Bronchial epithelial cell (primary cell): ENCODE measurements around the gene SEPTIN3. TPM values are rescaled to one million over a fixed set of nuclear protein-coding genes. Genes with fewer than 3 reads are reported as not detected.
"Not testable (repeated sequence)": the region's sequence is repeated elsewhere in the genome, so short reads cannot be mapped to it uniquely, and the experiment has no call there.

ENCODE experiments used
- DNase-seq: peaks from one replicate; pipeline ENCODE4 v3.0.0-alpha.2; 2010; ENCODE audit warnings: low read depth
- FAIRE-seq: peaks from 2 replicates; lab custom pipeline; 2011; peaks lifted over from hg19 to GRCh38; lab: Jason Lieb, UNC
- H3K27me3 ChIP-seq: 2 replicates; pipeline ENCODE4 v1.5.1; 2011; ENCODE audit warnings: low read length; ENCODE audit not compliant: control insufficient read depth, insufficient read depth
- H3K36me3 ChIP-seq: 2 replicates; pipeline ENCODE4 v1.5.1; 2011; ENCODE audit warnings: low read length; ENCODE audit not compliant: control insufficient read depth, insufficient read depth
- H3K4me3 ChIP-seq: 2 replicates; pipeline ENCODE4 v1.5.1; 2011; ENCODE audit warnings: mild to moderate bottlenecking, low read depth, low read length, control low read depth
- total RNA-seq: library from RNA; depleted of rRNA; stranded (reverse); fragments of >200 nt; gene quantifications from 2 replicates; pipeline ENCODE4 v1.2.1, GENCODE V29; 2014
- TF ChIP-seq, protein P1 (sequence below): IDR thresholded peaks from 2 replicates; pipeline ENCODE4 v1.5.1; 2011; ENCODE audit warnings: mild to moderate bottlenecking, moderate library complexity, low read length, control low read depth, inconsistent platforms; ENCODE audit not compliant: insufficient read depth, severe bottlenecking

Gene SEPTIN3
- total RNA-seq, 1 donor from 2014 or later = under 0.01 TPM

DNA sequence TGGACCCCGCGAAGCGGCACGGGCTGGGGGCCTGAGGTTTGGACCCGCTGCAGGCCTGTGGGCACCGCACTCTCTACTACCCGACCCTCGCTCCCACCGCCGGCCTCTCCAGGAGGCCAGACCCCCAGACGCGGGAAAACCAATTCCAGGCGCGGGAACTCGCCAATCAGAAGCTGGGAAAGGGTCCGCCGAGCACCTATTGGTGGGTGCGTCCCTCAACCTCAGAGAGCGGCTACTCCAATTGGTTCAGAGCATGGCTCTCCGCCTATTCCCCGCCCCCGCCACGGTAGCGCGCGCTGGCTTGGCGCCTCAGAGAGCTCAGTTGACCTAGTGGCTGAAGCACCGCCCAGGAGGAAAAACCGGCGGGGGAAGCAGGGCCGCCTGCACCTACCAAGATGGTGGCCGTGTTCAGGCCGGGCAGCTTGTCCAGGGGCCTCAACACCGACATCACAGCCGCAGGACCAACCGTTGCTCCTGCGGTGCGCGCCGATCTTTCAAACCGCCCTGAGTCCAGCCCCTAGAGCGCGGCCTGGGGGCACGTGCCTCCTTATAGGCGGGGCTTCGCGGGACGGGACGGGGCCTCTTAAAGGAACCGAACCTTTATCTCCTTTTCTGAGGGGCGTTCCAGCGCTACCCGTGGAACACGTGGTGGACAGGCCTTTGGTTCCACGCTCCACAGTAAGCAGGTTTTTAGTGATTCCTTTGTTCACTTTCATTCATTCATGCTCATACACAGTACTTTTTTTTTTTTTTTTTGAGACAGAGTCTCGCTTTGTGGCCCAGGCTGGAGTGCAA, 22.4 kb upstream of the SEPTIN3 start, which contains the start of gene CENPM:
Gene CENPM, minus strand, starts transcription at position 524 of the 795 bp plus-strand sequence. Its CDS starts 76 bp downstream, at position 448.
- TF ChIP-seq, protein P1, sequence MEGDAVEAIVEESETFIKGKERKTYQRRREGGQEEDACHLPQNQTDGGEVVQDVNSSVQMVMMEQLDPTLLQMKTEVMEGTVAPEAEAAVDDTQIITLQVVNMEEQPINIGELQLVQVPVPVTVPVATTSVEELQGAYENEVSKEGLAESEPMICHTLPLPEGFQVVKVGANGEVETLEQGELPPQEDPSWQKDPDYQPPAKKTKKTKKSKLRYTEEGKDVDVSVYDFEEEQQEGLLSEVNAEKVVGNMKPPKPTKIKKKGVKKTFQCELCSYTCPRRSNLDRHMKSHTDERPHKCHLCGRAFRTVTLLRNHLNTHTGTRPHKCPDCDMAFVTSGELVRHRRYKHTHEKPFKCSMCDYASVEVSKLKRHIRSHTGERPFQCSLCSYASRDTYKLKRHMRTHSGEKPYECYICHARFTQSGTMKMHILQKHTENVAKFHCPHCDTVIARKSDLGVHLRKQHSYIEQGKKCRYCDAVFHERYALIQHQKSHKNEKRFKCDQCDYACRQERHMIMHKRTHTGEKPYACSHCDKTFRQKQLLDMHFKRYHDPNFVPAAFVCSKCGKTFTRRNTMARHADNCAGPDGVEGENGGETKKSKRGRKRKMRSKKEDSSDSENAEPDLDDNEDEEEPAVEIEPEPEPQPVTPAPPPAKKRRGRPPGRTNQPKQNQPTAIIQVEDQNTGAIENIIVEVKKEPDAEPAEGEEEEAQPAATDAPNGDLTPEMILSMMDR = no peak
- Histone ChIP-seq H3K27me3 (no peaks in the 10 kb centered on the region), H3K36me3 (no peaks in the 10 kb centered on the region), H3K4me3 (peak within 1 kb of the TSS; percentile 74)
- DNase-seq (peak; percentile 86), FAIRE-seq (no peak)

- Histone ChIP-seq H3K4me3 (no peak overlapping the region), H3K27me3 (no peaks in the 10 kb centered on the region), H3K36me3 (no peaks in the 10 kb centered on the region)
- FAIRE-seq = no peak
- no peak for DNase-seq
- TF ChIP-seq, protein P1 = no peak
These were observed 21.7 kb upstream of the SEPTIN3 start for GRCh38 chr22:41947424-41948080.

DNA sequence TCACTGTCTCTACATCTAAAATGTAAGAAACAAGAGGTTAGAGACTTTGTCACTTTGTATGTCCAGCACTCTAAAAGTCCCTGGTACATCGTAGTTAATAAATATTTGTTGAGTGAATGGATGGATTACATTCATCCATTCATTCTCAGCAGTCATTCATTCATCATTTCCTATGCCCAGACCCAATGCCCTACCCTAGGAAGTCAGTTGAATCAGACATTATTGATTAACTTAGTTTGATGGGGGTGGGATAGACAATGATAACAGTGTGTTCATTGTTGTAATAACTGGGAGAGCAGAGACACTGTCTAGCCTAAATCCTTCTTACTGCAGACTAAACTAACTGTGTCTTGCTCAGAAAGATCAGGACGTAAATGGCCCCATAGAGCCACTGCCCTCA, 21.1 kb upstream of the SEPTIN3 start:
- Histone ChIP-seq H3K27me3 (no peaks in the 10 kb centered on the region), H3K4me3 (no peak overlapping the region), H3K36me3 (no peaks in the 10 kb centered on the region)
- TF ChIP-seq, protein P1 = no peak
- FAIRE-seq (no peak), DNase-seq (no peak)

DNA sequence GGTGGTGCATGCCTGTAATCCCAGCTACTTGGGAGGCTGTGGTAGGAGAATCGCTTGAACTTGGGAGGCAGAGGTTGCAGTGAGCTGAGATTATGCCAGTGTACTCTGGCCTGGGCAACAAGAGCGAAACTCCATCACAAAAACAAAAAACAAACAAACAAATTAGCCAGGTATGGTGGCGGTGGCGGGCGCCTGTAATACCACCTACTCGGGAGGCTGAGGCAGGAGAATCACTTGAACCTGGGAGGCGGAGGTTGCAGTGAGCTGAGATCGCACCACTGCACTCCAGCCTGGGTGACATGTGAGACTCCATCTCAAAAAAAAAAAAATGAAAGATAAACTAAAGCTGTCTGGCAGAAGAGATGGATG, 20.3 kb upstream of the SEPTIN3 start:
- not testable (repeated sequence) for FAIRE-seq, H3K4me3 ChIP-seq, DNase-seq, H3K36me3 ChIP-seq, H3K27me3 ChIP-seq

DNA sequence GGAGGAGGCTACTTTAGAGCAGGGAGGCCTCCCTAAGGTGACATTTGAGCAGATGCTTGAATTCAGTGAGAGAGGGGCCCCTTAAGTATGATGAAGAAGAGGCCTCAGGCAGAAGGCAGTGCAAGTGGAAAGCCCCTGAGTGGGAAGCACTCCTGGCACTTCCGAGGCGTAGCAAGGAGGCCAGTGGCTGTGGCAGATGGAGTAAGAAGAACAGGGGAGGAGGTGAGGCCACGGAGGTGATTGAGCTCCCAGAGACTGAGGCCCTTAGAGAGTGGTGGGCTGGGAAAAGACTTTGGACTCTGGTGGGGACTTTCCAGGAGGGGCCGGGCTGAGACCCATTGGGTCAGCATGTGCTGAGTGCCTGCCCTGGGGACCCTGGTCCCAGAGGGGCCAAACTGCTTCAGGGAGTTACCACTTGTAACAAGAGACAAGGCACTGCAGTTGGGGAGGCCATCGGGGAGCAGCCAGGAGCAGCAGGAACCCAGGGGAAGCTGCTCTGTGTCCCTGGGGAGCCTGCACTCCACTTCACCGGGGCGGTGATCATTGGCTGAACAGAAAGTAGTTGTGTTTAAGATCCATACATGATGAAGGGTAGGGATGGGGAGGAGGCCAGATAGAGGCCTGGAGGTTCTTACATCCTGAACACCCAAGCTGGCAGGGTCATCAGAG, 19.8 kb upstream of the SEPTIN3 start:
- Histone ChIP-seq H3K27me3 (no peaks in the 10 kb centered on the region), H3K4me3 (no peak overlapping the region), H3K36me3 (no peaks in the 10 kb centered on the region)
- TF ChIP-seq, protein P1 = no peak
- DNase-seq (no peak), FAIRE-seq (no peak)

DNA sequence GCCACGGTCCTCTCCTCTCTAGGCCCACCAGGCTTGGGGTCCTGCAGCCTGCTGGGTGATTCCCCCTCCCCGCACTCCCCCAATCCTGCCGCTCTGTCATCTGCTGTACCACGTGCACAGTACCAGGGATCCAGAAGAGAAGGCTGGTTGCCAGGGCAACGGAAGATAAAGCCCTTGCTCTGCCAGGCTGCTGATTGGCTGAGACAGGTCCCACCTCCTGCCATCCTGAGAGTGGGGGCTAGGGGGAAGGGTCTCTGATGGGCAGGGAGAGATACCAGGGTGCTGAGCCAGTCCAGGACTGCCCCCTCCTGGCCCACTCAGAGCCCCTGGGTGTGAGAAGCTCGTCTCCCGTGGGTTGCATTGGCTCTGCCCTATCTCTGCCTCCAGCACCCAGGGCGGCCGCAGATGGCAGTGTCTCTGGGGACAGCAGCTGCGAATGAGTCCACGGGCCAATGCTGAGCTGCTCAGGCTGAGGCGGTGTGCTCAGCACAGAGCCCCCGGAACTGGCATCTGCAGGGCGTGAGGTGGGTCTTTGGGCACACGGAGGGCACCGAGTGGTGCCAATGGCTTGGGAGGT, 17.3 kb upstream of the SEPTIN3 start, which contains the start of gene SMIM45:
Gene SMIM45, plus strand, starts transcription at position 253 of the 577 bp plus-strand sequence.
- no peak for DNase-seq
- no peaks in the 10 kb centered on the region for H3K36me3 ChIP-seq
- TF ChIP-seq, protein P1 = no peak
- H3K4me3 ChIP-seq = no peak within 1 kb of the TSS
- no peaks in the 10 kb centered on the region for H3K27me3 ChIP-seq
- FAIRE-seq = no peak
